WTC11 (cell line): ENCODE measurements around the gene PXDC1. TPM values are rescaled to one million over a fixed set of nuclear protein-coding genes. Genes with fewer than 3 reads are reported as not detected.
"Not testable (repeated sequence)": the region's sequence is repeated elsewhere in the genome, so short reads cannot be mapped to it uniquely, and the experiment has no call there.

Experiments
- ATAC-seq: fragments of 200-7000 bp; cut with Tn5 transposase; 2 replicates; pipeline ENCODE4 v1.10.0; 2021; ENCODE audit warnings: mild to moderate bottlenecking, moderate library complexity
- CTCF ChIA-PET: fragments of 300-600 bp; sonication (Branson Sonifier 250); formaldehyde crosslinking; loops from one replicate; lab custom pipeline; 2021; ENCODE audit warnings: antibody characterized with exemption; lab: Charles Lee
- POLR2A ChIA-PET: fragments of 350-600 bp; sonication (Branson Sonifier 250); formaldehyde crosslinking; loops from one replicate; lab custom pipeline; 2021; ENCODE audit warnings: antibody characterized with exemption; lab: Charles Lee
- DNase-seq: peaks from one replicate; pipeline ENCODE4 v3.0.0; 2021; ENCODE audit warnings: low spot score
- H3K27ac Mint-ChIP-seq: 2 replicates; pipeline ENCODE4 v1.8.0; 2021; ENCODE audit warnings: mixed read lengths
- H3K27me3 Mint-ChIP-seq: 2 replicates; pipeline ENCODE4 v1.8.0; 2021; ENCODE audit warnings: low read depth, mild to moderate bottlenecking, moderate library complexity, mixed read lengths
- H3K36me3 Mint-ChIP-seq: 2 replicates; pipeline ENCODE4 v1.8.0; 2021; ENCODE audit warnings: mixed read lengths
- H3K4me1 Mint-ChIP-seq: 2 replicates; pipeline ENCODE4 v1.8.0; 2022; ENCODE audit warnings: mixed read lengths
- H3K4me3 Mint-ChIP-seq: 2 replicates; pipeline ENCODE4 v1.8.0; 2021; ENCODE audit warnings: mild to moderate bottlenecking, moderate library complexity, mixed read lengths
- H3K9me3 Mint-ChIP-seq: 2 replicates; pipeline ENCODE4 v1.8.0; 2021; ENCODE audit warnings: mixed read lengths
- CDX4 ChIP-seq: fragments of 250-450 bp; sonication (Bioruptor Pico); IDR thresholded peaks from 2 replicates; pipeline ENCODE4 v1.9.0; 2021; ENCODE audit warnings: moderate library complexity, mild to moderate bottlenecking, inconsistent platforms, borderline replicate concordance
- CREM ChIP-seq: sonication (generic); formaldehyde crosslinking; IDR thresholded peaks from 2 replicates; pipeline ENCODE4 v1.8.1; 2022; ENCODE audit warnings: mild to moderate bottlenecking, missing genetic modification reagents, moderate library complexity
- CTCF ChIP-seq: fragments of 200-600 bp; IDR thresholded peaks from 2 replicates; pipeline ENCODE4 v1.8.0; 2022; ENCODE audit warnings: antibody characterized with exemption
- FOXP1 ChIP-seq: sonication (generic); formaldehyde crosslinking; IDR thresholded peaks from 2 replicates; pipeline ENCODE4 v1.8.0; 2022; ENCODE audit warnings: missing genetic modification reagents, mild to moderate bottlenecking, moderate library complexity, borderline replicate concordance
- GTF2I ChIP-seq: fragments of 250-450 bp; sonication (Bioruptor Pico); conservative IDR thresholded peaks from 2 replicates; pipeline ENCODE4 v1.4.0; 2021; ENCODE audit warnings: mild to moderate bottlenecking
- KAT7 ChIP-seq: sonication (generic); formaldehyde crosslinking; IDR thresholded peaks from 2 replicates; pipeline ENCODE4 v1.8.1; 2023; ENCODE audit warnings: missing genetic modification reagents, mild to moderate bottlenecking, borderline replicate concordance
- NR3C1 ChIP-seq: sonication (generic); formaldehyde crosslinking; conservative IDR thresholded peaks from 2 replicates; pipeline ENCODE4 v1.8.1; 2023; ENCODE audit warnings: low read depth, mild to moderate bottlenecking, missing genetic modification reagents
- ZNF512 ChIP-seq: sonication (generic); formaldehyde crosslinking; IDR thresholded peaks from 2 replicates; pipeline ENCODE4 v1.8.1; 2022; ENCODE audit warnings: missing genetic modification reagents, borderline replicate concordance
- total RNA-seq: library from RNA; stranded (reverse); gene quantifications from 3 replicates; pipeline ENCODE4 v1.2.3, GENCODE V29; 2021

PXDC1 gene
- total RNA-seq, 1 experiment from 2014 or later = 3.3 TPM

- Mint-ChIP-seq H3K4me3 (no peak overlapping the region), H3K27ac (no peak overlapping the region), H3K27me3 (peaks cover 39% of the 10 kb centered on the region), H3K36me3 (peaks cover 5% of the 10 kb centered on the region), H3K9me3 (peaks cover 14% of the 10 kb centered on the region), H3K4me1 (no peaks in the 10 kb centered on the region)
- no peak for TF ChIP-seq CTCF
- TF ChIP-seq CREM (CRISPR knock-in tag) = no peak
- no peak for TF ChIP-seq KAT7 (CRISPR knock-in tag)
- TF ChIP-seq GTF2I (CRISPR knock-in tag) = no peak
- TF ChIP-seq CDX4 (CRISPR knock-in tag) = no peak
- TF ChIP-seq NR3C1 (CRISPR knock-in tag) = no peak
- no peak for TF ChIP-seq FOXP1 (CRISPR knock-in tag)
- no peak for TF ChIP-seq ZNF512 (CRISPR knock-in tag)
- POLR2A ChIA-PET = no interaction called here
- no peak for DNase-seq
- CTCF ChIA-PET = interaction anchor here (1.0 kb wide), 1 partner anchor 399 kb away, joined by 3 read pairs; no protein-coding TSS in a partner anchor
- ATAC-seq = no peak
Observed at GRCh38 chr6:3678946-3679345, 72.6 kb downstream of the PXDC1 start.

- H3K27ac Mint-ChIP-seq, H3K4me3 Mint-ChIP-seq, H3K36me3 Mint-ChIP-seq, DNase-seq, H3K4me1 Mint-ChIP-seq, ATAC-seq, CTCF ChIA-PET, POLR2A ChIA-PET: not testable (repeated sequence)
- Mint-ChIP-seq H3K27me3 (peaks cover 45% of the 10 kb centered on the region), H3K9me3 (peaks cover 22% of the 10 kb centered on the region)
Observed at GRCh38 chr6:3677751-3678150, 73.8 kb downstream of the PXDC1 start.

GRCh38 chr6:3677351-3677750 is 74.2 kb downstream of the PXDC1 start:
- H3K9me3 Mint-ChIP-seq = peaks cover 23% of the 10 kb centered on the region
- H3K4me3 Mint-ChIP-seq, H3K4me1 Mint-ChIP-seq, ATAC-seq, CTCF ChIA-PET, DNase-seq, H3K36me3 Mint-ChIP-seq, H3K27ac Mint-ChIP-seq, POLR2A ChIA-PET: not testable (repeated sequence)
- H3K27me3 Mint-ChIP-seq = peaks cover 45% of the 10 kb centered on the region

Other genes with a start within 250 kb of the PXDC1 start
- gene FAM50B, start 97.7 kb upstream of the PXDC1 start, total RNA-seq = 2.1 to 3.6 TPM (median 3.3 TPM) in 3 replicates